Neutrophil (primary cell): Measurements from ENCODE around the gene ADCY1.

ENCODE experiments used
- H3K27ac ChIP-seq: fragments of 200-600 bp; sonication (generic); 2 replicates; pipeline ENCODE4 v1.5.1; 2016; ENCODE audit warnings: mild to moderate bottlenecking, moderate library complexity
- H3K27me3 ChIP-seq: fragments of 200-600 bp; sonication (generic); 2 replicates; pipeline ENCODE4 v1.6.0; 2016; ENCODE audit warnings: mild to moderate bottlenecking
- H3K36me3 ChIP-seq: fragments of 200-600 bp; sonication (generic); 2 replicates; pipeline ENCODE4 v1.5.1; 2017
- H3K4me1 ChIP-seq, 2 experiments: fragments of 200-600 bp in 1 of 2; sonication (generic) in 1 of 2; 1 replicate in 1 of 2; 2 replicates in 1 of 2; pipeline versions ENCODE4 v1.5.1 to v1.6.1; 2013 to 2016; ENCODE audit warnings: low read depth in 1 of 2, low read length in 1 of 2, mild to moderate bottlenecking in 1 of 2, moderate library complexity in 1 of 2; ENCODE audit not compliant: control insufficient read depth in 1 of 2, insufficient read depth in 1 of 2
- H3K4me3 ChIP-seq, 2 experiments: fragments of 200-600 bp in 1 of 2; sonication (generic) in 1 of 2; 1 replicate in 1 of 2; 2 replicates in 1 of 2; pipeline ENCODE4 v1.5.1; 2013 to 2016; ENCODE audit warnings: low read depth in 1 of 2, low read length in 1 of 2, mild to moderate bottlenecking in 1 of 2, moderate library complexity in 1 of 2
- H3K9me3 ChIP-seq: fragments of 200-600 bp; sonication (generic); 2 replicates; pipeline ENCODE4 v1.5.1; 2016
- CTCF ChIP-seq: fragments of 200-600 bp; sonication (generic); IDR thresholded peaks from 2 replicates; pipeline ENCODE4 v1.5.1; 2016; ENCODE audit warnings: antibody characterized with exemption

The ADCY1 gene

GRCh38 chr7:45677311-45677900, 103.2 kb downstream of the ADCY1 start:
- no peak overlapping the region for H3K4me3 ChIP-seq
- no peak overlapping the region for H3K27ac ChIP-seq
- no peaks in the 10 kb centered on the region for H3K9me3 ChIP-seq
- TF ChIP-seq CTCF: no peak
- no peaks in the 10 kb centered on the region for H3K36me3 ChIP-seq
- no peaks in the 10 kb centered on the region for H3K4me1 ChIP-seq
- H3K27me3 ChIP-seq: no peaks in the 10 kb centered on the region

- Histone ChIP-seq H3K4me1 (no peaks in the 10 kb centered on the region), H3K4me3 (no peak overlapping the region), H3K36me3 (no peaks in the 10 kb centered on the region), H3K9me3 (no peaks in the 10 kb centered on the region), H3K27ac (no peak overlapping the region), H3K27me3 (no peaks in the 10 kb centered on the region)
- TF ChIP-seq CTCF: no peak
Measured at GRCh38 chr7:45679516-45679915, 105.3 kb downstream of the ADCY1 start.

GRCh38 chr7:45680776-45681175, 106.6 kb downstream of the ADCY1 start:
- Histone ChIP-seq H3K36me3 (no peaks in the 10 kb centered on the region), H3K27me3 (no peaks in the 10 kb centered on the region), H3K4me3 (no peak overlapping the region), H3K4me1 (no peaks in the 10 kb centered on the region), H3K9me3 (no peaks in the 10 kb centered on the region), H3K27ac (no peak overlapping the region)
- TF ChIP-seq CTCF: no peak

- Histone ChIP-seq H3K27ac (no peak overlapping the region), H3K4me3 (no peak overlapping the region), H3K4me1 (no peaks in the 10 kb centered on the region), H3K9me3 (no peaks in the 10 kb centered on the region), H3K36me3 (no peaks in the 10 kb centered on the region), H3K27me3 (no peaks in the 10 kb centered on the region)
- TF ChIP-seq CTCF: no peak
Measured at GRCh38 chr7:45681596-45682357, 107.6 kb downstream of the ADCY1 start.

- H3K9me3 ChIP-seq: no peaks in the 10 kb centered on the region
- no peaks in the 10 kb centered on the region for H3K4me1 ChIP-seq
- H3K36me3 ChIP-seq: no peaks in the 10 kb centered on the region
- H3K27me3 ChIP-seq: no peaks in the 10 kb centered on the region
- no peak for TF ChIP-seq CTCF
- no peak overlapping the region for H3K27ac ChIP-seq
- no peak overlapping the region for H3K4me3 ChIP-seq
Measured at GRCh38 chr7:45682358-45682735, 108.2 kb downstream of the ADCY1 start.
